ENCODE measurements around the gene DLG2.
"Not testable (repeated sequence)": the region's sequence is repeated elsewhere in the genome, so short reads cannot be mapped to it uniquely, and the experiment has no call there.

Gene DLG2

DNA sequence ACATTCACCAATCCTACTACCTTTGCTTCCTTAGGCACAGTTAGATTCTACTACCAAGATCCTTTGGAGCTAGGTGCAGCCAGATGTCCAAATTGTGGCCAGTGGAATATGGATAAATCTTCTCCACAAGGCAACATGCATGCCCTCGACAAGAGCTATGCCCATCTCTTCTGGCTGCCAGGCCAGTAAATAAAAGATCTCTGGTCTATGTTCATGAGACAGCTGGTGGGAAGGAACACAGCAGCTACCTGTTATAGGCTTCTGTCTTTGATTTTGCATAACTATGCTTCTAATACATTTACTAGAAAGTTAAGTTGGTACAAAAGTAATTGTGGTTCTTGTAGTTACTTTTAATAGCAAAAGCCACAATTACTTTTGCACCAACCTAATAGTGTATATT, 182.7 kb downstream of the DLG2 start:
- no peak for DNase-seq (ENCODE audit: low spot score)

DNA sequence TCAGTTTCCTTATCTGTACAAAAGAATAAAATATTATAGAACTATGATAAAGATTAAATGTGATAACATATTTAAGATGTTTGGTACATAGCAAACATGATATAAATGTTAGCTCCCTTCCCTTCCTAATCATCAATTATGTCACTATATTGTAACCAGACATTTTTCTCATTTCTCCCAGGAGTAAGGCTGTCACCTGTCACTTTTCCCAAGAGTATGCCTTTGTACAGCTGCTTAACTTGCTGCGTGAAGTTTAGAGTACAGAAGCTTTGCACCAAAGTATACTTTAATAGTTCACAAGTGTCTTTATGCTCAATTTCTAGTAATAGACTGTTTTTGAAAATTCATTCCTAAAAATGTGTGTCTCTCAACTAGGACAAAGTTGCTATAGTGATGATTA, 186.9 kb downstream of the DLG2 start:
- no peak for DNase-seq (ENCODE audit: low spot score)

DNA sequence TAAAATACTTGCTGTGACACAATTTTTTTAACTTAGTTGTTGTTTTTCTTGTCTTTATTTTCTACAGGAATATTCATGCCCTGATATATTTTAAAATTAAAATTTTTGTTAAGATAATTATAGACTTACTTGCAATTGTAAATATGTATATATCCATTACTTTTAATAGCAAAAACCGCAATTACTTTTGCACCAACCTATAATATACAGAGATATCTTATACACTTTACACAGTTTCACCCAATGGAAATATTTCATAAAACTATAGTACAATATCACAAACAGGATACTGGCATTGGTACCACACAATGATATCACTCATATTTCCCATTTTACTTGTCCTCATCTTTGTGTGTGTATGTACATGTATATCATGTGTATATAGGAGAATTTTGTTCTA, 188.8 kb downstream of the DLG2 start:
- DNase-seq (ENCODE audit: low spot score) = no peak

- no peak for DNase-seq (ENCODE audit: low spot score)
These were observed 195.8 kb downstream of the DLG2 start for GRCh38 chr11:85431319-85431718.

GRCh38 chr11:85423794-85424193, 203.3 kb downstream of the DLG2 start:
- no peak for DNase-seq (ENCODE audit: low spot score)

DNA sequence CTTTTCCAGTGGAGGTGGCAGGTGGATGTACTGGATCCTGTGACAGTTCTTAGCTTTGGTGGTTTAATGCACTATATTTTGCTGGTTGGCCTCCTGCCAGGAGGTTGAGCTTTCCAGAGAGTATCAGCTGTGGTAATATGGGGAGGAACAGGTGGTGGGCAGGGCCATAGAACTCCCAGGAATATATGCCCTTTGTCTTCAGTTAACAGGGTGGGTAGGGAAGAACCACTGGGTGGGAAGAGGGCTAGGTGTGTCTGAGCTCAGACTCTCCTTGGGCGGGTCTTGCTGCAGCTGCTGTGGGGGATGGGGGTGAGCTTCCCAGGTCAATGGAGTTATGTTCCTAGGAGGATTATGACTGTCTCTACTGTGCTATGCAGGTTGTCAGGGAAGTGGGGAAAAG, 203.8 kb downstream of the DLG2 start:
- DNase-seq (ENCODE audit: low spot score) = no peak

DNA sequence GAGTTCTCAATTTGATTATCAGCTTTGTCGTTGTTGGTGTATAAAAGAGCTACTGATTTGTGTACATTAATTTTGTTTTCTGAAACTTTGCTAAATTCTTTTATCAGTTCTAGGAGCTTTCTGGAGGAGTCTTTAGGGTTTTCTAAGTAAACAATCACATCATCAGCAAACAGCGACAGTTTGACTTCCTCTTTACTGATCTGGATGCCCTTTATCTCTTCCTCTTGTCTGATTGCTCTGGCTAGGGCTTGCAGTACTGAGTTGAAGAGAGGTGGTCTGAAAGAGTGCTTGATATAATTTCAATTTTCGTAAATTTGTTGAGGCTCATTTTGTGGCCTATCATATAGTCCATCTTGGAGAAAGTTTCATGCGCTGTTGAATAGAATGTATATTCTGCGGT, 213.0 kb downstream of the DLG2 start:
- no peak for DNase-seq (ENCODE audit: low spot score)

DNA sequence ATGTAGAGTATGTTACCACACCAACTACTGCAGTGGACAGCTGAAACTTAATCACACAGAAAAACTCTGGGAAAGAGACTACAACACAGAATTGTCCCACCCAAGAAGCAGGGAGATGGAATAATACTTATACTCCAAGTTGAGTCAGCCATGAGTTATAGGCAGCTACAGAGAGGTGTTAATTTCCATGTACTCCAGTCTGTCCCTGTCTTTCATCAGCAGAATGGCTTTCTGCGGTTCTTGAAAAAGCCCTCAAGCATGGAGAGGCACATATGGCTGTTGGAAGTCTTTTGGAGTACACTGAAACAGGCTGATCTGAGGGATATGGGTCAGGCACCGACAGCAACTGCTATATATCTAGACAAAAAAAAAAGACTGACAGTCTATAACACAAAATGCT, 219.5 kb downstream of the DLG2 start:
- DNase-seq (ENCODE audit: low spot score) = no peak

GRCh38 chr11:85406841-85407240, 220.3 kb downstream of the DLG2 start:
- no peak for DNase-seq (ENCODE audit: low spot score)

DNA sequence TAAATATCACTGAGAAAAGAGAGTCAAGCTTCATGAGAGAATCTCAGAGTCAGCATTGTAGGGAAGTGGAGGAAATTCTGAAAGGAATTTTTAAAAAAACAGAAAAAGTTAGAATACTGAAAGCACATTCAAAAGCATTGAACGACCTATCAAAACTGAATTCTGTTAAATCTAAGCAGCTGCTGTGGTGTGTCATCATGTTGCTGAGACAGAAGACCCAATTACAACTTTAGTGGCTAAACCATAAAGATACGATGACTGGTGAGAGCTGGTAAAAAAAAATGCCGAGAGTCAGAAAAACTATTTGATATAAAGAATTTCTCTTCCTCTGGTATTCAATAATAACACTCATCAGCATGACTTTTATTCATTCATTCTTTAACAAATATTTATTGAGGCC, 220.8 kb downstream of the DLG2 start:
- no peak for DNase-seq (ENCODE audit: low spot score)

GRCh38 chr11:85395515-85396055, 231.6 kb downstream of the DLG2 start:
- DNase-seq (ENCODE audit: low spot score) = not testable (repeated sequence)

DNA sequence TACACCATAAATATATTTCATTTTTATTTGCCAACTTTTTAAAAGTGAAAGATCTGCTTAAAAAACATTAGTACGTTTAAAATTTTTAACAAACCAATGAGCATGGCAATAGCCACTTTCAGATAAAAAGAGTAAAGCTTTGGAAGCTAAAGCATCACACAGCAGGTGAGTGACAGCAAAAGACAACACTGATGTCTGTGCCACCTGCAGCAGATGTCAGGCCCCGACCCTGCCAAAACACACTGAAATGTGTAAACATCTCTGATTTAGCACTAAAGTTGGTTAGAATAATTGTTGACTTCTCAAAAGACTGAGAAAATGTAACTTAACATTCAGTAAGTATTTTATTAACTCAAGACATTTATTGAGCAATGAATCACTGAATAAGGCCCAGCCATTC, 232.9 kb downstream of the DLG2 start:
- no peak for DNase-seq (ENCODE audit: low spot score)

GRCh38 chr11:85391141-85391540, 236.0 kb downstream of the DLG2 start:
- DNase-seq (ENCODE audit: low spot score) = no peak

DNA sequence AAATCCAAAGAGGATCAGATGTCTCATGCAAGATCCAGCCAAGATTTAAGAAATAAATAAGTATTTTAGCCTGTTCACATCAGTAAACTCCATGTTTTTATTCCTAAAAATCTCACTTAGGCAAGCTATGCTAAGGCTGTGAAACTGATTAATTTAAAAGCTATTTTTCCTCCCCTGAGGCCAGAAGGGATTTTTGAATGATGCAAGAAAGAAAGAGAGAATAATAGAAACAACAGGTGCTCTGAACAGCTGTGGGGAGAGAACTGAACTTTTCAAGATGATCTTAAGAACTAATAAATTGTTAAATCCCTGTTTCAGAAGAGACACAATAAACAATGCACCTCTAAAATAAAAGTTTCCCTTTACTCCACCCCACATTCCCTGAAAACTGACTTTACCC, 241.6 kb downstream of the DLG2 start:
- no peak for DNase-seq (ENCODE audit: low spot score)

DNA sequence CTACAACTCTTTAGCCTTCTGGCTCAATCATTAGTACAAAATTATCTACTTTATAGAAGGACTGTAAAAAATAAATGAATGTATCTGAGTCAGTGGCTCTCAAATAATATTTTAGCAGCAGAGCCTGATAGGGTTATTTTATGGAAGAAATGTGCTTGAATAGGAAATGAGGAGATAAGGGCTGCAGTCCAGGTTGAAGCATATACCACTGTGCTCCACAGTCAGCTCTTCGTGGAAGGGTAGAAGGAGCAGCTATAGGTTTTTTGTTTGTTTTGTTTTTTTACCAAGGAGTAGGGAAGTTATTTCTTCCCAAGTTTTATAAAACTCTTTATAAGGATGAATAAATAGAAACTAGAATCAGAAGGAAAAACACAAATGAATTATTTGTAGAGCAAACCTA, 242.0 kb downstream of the DLG2 start:
- DNase-seq (ENCODE audit: low spot score) = no peak

- DNase-seq (ENCODE audit: low spot score) = no peak
These were observed 248.1 kb downstream of the DLG2 start for GRCh38 chr11:85379066-85379465.

DNA sequence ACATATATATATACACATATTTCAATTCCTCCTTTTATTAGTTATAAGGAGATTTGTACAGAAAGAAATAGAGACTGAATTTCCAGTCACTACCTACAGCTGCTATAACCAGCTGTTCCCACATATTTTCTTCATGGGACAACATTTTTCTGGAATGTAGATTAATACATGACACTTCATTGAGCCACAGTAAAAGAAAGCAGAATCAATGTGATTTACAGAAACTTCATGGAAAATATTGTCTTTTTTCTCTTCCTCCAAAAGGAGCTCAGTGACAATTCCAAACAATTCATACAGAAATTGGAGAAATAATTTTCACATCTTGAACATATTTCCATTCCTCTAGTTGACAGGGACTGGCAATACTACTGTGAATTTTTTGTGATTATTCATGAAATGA, 249.2 kb downstream of the DLG2 start:
- no peak for DNase-seq (ENCODE audit: low spot score)

- no peak for DNase-seq (ENCODE audit: low spot score)
These were observed 267.3 kb downstream of the DLG2 start for GRCh38 chr11:85359859-85360258.

GRCh38 chr11:85355921-85356320, 271.2 kb downstream of the DLG2 start:
- DNase-seq (ENCODE audit: low spot score) = no peak

DNA sequence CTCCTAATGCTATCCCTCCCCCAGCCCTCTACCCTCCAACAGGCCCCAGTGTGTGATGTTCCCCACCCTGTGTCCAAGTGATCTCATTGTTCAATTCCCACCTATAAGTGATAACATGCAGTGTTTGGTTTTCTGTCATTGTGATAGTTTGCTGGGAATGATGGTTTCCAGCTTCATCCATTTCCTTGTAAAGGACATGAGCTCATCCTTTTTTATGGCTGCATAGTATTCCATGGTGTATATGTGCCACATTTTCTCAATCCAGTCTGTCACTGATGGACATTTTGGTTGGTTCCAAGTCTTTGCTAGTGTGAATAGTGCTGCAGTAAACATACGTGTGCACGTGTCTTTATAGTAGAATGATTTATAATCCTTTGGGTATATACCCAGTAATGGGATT, 277.6 kb downstream of the DLG2 start:
- not testable (repeated sequence) for DNase-seq (ENCODE audit: low spot score)

- no peak for DNase-seq (ENCODE audit: low spot score)
These were observed 278.2 kb downstream of the DLG2 start for GRCh38 chr11:85348945-85349344.

GRCh38 chr11:85347291-85347690, 279.9 kb downstream of the DLG2 start:
- no peak for DNase-seq (ENCODE audit: low spot score)

DNA sequence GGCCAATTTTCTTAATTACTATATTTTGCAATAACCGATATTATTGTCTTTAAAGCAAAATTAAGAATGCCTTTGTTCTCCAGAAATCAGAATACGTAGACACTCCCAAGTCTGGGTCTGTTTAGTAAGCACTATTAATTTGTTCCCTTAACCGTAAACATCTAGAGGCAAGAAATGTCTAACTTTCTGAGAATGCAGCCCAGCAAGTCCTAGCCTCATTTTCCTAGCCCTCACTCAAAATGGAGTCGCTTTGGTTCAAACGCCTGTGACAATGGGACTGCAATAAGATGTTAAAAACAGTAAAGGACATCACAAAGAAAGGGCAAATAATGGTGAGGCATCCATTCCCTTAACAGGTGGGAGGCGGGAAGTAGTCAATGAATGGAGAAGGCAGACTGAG, 280.7 kb downstream of the DLG2 start:
- DNase-seq (ENCODE audit: low spot score) = no peak

DNA sequence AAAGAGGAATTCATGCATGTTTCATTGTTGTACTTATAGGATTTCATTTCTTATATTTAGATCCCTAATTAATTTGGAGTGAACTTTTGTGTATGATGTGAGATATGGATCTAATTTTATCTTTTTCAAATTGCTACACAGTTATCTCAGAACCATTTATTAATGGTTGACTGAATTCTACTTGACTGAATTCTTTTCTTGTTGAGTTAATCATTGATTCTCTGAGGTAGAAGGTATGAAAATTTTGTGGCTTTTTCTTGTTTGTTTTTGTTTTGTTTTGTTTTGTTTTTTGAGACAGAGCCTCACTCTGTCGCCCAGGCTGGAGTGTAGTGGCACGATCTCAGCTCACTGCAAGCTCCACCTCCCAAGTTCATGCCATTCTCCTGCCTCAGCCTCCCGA, 286.3 kb downstream of the DLG2 start:
- DNase-seq (ENCODE audit: low spot score) = not testable (repeated sequence)

DNA sequence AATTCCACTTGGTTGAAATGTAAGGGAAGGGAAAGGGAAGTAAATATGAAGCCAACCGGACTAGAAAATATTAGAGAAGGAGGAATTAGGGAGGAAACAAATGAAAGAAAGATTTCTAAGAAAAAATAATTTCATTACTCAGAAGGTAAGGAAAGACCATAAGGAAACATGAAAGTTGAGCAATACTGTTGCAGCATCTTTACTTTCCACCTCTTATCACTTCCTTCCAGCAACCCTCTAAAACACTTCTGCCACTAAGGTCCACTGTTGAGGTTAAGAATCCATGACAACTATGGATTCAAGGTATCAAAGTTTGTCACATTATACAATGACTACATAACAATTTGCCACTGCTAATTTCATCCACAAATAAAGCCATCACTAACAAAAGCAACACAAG, 308.6 kb downstream of the DLG2 start:
- DNase-seq (ENCODE audit: low spot score) = no peak
